HG03175 (cell line): Measurements from ENCODE around the gene FLT4.

Experiments used
- ATAC-seq: cut with Tn5 transposase; IDR thresholded peaks from one replicate; pipeline ENCODE4 v1.9.1; 2021; ENCODE audit warnings: mild to moderate bottlenecking, moderate library complexity; ENCODE audit not compliant: unreplicated experiment

Gene FLT4

DNA sequence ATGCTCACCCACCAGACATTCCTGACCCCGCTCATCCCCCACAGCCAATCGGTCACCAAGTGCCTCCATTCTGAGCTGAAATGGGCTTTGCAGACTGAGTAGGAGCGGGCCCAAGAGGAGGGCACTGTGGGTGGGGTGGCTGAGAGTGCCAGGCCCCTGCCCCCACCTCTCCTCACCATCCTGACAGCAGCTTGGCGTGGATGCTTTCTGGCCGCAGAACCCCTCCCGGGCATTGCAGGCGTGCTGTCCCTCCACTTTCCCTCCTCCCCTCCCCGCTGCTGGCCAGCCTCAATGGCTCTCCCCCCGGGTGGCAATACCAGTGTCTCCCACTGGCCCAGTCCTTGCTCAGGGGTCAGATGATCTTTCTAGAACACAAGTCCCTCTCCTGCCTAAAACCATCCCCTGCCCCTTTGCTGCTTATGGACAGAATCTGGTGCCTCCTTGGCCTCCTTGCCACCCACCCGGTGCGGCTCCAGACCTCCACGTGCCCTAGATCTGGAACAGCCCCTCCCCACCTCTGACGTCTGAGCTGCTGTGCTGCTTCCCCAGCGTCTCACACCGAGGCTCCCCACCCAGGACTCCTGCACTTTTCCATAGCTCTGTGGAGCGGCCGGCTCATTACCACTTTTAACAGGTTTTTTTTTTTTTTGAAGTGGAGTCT, 6.1 kb downstream of the FLT4 start:
- ATAC-seq, result no peak

DNA sequence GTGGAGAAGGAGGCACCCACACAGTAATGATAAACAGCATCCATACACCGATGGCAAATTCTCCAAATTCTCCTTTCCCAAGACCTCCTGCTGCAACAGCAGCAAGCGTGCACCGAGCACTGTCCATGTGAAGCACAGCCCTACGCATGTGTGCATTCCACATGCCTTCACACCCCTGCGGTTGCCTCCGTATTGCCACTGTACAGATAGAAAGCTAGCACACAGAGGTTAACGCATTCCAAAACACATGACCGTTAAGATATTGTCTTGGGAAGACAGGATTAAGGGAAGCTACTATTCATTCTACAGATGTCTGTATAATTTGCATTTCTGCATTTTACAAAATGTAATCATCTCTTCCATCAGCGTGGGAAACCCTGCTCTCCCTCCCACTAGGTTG, 6.6 kb downstream of the FLT4 start:
- ATAC-seq, result no peak

DNA sequence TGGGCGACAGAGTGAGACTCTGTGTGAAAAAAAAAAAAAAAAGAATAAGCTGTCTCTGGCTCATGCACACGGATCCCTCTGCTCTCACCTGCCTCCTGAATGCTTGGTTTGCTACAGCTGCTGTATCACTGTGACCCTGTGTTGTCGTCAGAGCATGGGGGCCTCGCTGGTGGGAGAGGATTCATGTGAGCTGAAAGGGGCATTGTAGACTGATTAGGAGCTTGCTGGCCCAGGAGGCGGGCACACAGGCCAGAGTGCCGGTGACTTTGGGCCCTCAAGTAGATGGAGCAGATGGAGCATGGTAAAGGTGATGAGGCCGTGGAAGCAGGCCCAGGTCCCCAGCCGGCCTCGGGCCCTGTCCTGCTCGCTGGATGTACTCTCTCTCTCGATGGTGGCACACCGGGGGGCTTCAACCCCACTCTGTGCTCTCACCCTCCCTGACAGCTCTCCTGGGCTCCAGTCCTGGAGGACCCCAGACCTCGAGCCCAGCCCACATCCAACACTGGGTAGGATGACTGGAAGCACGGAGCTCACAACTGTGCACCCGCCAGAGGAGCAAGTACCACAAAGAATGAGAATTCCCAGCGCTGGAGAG, 7.1 kb downstream of the FLT4 start:
- ATAC-seq, result no peak

DNA sequence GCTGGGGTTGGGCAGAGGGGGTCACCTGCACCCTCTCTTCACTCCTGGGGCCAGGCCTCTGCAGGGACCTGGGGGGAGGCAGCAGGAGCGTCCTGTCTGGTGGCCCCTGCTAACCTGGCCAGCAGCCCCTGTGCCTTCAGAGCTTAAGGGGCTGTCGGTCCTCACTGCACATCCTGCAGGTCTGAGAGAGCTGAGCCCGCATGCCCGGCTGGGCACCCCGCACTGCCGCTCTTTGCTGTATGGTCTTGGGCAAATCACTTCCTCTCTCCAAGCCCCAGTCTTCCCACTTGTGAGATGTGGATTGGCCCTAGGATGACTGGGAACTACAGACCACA, 7.9 kb downstream of the FLT4 start:
- ATAC-seq, result no peak

DNA sequence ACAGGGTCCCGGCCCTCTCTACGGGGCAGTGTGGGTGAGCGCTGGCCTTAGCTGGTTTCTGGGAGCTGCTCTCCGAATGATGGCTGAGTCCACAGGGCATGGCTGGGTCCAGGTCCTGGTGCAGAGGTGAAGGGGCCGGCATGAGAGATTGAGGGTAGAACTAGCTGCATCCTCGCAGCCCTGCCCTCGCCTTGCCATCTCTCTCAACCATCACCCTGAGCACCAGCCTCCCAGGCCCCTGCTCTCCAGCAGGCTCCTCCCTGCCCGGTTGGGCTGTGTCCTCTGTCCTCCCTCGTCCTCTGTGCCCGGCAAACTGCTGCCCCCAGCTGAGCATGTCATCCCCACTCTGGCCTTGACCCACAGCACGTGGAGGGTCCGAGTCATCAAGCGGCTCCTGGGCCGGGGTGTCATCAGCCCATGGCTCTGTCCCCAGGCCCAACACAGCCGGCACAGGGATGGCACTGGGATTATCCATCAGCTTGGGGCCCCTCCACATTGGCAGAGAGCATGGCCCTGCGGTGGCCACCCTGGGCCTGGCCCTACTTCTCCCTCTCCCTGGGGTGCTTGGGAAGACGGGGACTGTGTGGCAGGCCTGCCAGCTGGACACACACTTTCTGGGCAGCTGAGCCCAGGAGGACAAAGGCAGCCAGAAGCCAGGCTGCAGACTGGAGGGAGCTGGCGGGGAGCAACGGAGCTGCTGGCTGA, 8.4 kb downstream of the FLT4 start:
- no peak for ATAC-seq

DNA sequence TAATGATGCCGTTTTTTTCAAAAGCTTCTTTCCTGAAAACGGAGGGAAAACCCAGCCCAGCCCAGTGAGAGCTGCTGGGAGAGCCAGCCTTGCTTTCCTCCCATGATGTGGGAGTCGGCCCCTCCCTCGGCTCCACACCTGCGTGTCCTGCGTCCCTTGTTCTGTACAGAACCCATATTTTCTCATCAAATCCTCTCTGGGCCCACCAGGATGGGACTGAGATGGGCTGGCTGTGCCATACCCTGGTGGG, 8.9 kb downstream of the FLT4 start:
- no peak for ATAC-seq

DNA sequence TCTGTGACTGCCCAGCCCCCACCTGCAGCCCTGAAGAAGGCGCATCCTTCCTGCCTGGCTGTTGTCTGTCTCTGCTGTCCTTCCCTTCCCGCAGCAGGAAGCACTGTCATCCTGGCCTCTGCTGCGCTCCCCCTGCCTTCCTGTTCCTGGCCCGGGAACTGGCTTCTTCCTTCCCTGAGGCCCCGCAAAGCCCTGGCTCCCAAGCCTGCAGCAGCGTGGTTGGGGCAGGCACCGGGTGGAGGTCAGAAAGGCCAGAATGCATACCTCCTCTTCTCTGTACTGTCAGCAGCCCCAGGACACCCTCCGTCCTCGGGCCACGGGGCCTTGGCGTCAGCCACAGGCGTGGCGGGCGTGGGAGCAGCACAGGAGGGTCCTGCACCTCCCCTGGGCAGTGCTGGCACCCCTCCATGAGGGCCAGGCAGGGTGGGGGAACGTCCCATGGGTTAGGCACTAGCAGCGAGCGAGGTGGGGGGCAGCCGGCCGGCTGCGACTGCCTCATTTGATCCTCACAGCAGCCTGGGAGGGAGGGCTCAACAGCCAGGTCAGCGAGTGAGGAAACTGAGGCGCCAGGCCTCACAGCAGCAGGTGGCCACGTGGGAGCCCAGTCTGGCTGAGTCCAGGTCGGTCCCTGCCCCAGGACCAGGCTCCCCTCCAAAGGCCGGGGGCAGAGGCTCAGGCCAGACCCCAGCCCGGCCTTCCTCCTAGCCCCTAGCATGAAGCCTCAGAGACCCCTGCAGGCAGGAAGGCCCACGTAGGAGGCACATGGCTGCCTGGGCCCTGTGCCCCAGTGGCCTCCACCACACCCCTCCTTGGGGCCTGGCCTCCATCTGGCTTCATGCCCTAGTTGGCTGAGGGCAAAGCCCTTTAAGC, 9.4 kb downstream of the FLT4 start:
- ATAC-seq, result no peak

DNA sequence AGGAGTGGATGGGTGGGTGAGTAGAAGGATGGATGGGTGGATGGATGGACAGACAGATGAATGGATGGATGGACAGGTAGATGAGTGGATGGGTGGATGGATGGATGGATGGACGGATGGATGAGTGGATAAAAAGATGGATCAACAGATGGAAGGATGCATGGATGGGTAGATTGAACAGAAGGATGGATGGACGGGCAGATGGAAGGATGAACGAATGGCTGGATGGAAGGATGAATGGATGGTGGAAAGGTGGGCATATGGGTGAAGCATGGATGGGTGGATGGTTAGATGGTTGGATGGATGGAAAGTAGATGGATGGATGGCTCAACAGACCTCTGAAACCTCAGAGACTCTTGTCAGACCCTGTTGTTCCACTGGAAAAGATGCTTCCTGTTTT, 10.1 kb downstream of the FLT4 start:
- ATAC-seq, result no peak

DNA sequence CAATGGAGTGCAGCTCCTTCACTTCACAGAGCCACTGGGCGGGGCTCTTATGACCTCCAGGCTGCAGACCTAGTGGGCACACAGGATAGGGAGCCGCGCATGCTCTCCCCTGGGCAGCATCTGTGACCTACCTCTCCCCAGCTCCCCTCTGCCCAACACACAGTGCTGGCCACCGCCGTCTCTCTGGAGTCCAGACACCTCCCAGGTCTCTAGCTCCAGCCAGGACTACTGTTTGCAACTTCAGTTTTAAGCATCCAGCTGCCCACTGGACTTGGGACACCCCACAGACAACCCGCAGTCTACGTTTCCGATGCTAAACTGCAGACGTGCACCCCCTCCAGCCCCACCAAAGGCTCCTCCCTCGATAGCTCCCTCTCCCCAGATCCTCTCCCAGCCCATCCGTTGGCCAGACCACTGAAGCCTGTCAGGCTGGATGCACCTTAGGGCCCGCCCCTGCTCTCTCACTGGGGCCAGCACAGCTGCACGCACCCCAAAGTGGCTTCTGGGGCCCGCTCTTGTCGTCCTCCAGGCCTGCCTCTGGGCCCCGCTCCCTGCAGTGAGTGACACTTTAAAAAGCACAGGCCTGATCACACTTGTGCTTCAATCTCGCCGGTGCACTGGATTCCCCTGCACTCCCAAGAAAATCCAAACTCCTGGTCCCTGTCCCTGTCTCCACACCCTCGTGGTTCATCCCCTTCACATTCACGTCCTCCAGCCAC, 11.3 kb downstream of the FLT4 start:
- no peak for ATAC-seq

DNA sequence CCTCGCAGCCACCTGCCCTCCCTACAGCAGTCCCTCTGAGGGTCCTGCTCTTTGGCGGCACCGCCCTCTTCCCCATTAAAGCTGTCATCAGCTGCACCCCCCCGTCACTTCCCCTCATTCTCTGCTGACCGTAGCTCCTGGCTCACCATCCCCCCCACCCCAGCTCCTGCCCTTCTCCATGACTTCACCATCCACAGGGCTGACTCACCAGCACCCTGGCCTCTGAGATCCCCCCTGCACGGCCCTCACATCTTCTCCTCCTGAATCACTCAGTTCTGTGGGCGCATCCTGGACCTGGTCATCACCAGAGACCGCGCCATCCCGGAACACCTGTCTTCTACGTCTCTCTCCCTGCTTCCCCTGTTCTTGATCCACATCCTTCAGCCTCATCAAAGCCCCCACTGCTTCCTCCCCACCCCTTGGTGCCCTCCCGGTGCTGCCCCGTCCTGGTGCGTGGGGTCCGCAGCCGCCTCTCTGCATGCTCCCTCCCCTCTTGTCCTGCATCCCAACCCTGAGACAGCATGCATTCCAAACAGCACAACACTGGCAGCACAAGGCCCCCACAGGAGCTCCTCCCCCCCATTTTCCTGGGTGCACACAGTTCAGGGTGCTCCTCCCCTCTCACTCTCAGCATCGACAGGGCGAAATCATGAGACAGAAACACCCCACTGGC, 12.9 kb downstream of the FLT4 start:
- no peak for ATAC-seq

DNA sequence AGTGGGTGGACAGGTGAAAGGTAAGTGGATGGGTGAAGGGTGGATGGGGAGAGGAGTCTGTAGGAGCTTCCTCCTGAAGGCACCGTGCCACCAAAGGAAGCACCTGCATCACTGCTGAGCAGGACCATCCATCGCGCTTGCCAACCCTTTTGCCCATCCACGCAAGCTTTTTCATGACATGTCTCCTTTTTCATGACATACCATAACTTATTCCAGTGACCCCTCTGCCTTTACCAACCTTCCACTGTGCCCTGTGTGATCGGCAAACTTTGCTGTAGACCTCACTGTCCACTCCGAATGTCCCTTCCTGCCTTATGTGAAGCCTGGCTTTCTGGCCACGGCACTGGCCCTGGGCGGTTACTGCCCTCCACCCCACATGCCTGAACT, 13.4 kb downstream of the FLT4 start:
- ATAC-seq, result no peak

DNA sequence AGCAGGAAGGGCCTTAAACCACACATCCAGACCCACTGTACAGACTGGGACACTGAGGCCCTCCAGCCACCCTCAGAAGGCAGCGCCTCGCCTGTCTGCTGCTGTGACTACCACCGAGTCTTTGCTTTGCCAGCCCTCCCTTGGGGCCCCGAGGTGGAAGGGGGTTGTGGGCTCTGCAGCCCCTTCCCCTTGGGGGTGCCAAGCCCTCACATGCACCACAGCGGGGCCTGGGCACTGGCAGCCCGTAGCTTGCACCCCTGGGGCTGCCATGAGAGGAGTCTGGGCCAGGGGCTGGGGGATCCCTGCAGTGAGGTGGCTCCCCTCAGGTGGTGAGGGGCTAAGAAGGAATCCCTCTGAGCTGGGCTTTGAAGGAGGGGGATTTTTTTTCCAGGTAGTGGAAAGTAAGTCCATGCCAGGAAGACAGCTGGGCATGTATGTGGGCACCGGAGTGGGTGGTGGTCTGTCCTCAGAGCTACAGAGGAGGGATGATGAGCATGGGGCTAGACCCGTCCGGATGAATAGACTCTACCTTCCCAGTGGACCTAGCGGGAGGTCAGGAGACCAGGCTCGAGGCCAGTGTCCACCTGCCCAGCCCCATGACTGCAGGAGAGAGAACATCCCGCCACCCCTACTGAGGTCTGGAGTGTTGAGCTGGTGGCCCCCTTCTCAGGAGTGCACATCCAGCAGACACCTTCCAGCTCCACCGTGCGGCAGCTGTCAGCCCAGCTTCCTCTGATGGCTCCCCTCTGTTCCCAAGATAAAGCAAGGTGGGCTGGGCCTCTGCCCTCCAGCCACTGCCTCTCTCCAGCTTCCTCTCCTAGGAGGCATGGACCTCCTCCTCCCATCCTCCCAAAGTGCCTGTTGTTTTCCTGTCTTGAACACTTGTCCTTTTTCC, 15.9 kb downstream of the FLT4 start:
- no peak for ATAC-seq

DNA sequence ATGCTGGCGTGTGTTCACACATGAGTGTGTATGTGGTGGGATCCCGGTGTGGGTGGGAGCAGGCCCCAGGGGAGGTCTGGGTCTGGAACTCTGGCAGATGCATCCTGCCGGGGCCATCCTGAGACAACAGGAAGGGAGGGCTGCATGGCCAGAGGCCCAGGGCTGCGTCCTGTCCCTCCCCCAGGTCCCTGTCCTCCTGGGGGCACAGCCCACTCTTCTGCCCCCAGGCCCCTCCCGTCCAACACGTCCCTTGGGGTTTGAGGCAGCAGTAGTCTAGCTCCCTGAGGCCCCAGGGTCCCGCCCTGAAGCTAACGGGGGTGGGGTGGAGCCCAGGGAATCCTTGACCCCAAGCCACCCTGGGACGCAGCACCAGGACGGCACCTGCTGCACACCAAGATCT, 16.6 kb downstream of the FLT4 start:
- ATAC-seq, result no peak

DNA sequence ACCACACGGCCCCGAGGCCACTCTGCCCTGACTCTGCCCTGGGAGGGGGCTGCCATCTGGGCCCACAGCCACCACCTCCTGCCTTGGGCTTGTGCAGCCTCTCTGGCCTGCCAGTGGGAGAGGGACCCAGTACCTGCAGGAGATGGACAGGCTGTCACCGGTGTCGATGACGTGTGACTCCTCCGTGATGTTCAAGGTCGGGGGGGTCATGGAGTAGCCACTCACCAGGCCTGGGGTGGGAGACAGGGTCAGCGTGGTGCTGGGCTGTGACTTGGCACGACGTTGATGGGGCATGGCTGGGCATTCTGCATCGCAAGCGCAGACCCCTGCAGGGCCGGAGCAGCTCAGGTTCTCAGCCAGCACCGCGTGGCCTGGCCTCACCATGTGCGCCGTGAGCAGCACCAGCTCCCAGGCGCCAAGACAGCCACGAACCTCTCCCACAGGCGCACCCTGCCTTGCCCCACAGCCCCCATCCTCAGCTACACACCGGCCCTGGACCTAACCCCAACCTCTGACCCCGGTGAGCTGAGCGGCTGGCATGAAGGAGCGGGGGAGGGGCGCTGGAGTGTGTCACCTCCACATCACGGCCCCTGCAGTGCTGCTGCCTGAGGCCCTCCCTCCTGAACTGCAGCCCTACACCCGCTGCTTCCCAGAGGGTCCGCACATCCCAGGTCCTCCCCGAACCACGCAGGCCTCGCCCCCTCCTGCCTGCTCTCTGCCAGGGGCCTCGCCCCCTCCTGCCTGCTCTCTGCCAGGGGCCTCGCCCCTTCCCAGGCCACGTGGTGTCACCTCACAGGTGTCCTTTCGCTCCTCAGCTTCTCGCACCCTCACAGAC, 17.6 kb downstream of the FLT4 start:
- no peak for ATAC-seq

DNA sequence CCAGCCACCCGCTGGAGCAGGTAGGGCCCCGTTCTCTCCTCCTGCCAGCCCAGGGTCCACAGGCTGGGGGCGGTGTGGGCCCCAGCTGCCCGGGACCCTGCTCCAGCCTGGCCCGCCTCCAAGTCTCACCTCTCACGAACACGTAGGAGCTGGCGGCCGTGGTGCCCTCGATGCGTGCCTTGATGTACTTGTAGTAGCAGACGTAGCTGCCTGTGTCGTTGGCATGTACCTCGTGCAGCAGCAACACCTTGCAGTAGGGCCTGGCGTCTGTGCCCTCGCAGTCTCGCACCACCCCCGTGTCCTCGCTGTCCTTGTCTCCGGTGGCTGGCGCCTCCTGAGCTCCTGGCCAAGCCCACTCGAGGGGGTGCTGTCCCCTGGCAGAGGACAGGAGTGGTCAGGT, 19.0 kb downstream of the FLT4 start:
- no peak for ATAC-seq

DNA sequence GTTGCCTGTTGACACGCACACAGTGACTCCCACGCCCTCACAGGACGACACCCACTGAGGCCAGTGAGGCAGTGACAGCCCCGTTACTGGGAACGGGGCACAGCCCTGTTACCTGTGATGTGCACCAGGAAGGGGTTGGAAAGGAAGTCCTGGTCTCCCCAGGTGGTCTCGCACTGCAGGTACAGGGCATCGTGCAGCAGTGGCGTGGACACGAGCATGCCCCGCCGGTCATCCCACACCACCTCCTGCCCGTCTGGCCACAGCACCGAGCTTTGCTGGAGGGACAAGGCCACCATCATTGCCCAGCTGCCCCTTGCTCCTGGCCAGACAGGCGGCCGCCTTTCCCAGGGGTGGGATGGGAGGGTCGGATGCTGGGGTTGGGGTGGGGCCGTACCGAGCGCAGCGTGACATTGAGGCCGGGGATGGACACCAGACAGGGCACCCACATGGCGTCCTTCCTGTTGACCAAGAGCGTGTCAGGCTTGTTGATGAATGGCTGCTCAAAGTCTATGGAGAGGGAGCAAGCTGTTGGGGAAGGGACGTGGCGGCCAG, 19.5 kb downstream of the FLT4 start:
- ATAC-seq, result no peak

DNA sequence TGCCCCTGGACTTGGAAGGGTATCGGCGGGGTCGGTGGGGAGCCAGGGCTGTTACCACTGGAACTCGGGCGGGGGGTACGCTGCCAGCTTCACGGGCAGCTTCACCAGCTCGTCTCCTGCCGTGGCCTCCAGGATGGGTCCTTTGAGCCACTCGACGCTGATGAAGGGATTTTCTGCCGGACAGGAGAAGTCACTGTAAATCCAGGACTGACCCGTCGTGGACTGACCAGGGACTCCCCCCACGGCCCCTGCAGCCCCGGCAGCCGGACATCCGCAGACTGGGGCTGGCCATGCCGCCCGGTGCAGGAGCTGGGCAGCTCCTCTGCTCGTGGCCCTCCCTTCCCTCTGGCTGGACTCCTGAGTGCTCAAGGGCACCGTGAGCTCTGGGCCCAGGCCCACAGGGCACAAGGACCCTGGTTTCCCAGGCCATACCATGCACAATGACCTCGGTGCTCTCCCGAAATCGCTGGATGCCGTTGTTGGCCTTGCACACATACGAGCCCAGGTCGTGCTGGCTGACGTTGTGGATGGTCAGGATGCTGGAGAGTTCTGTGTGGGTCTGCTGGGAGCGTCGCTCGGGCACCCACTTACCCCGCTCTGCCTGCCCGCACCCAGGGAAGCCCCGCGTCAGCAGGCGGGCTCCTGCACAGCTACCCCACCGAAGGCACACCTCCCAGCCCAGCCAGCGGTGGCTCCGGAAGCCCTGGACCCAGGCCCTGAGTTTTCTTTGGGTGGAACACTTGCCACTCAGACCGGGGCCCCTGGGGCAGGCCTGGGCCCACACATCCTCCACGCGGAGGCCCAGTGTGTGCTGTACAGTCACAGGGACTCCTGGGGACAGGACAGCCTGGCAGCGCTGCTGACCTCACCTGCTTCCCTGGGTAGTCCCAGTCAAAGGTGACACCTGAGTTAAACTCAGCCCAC, 20.3 kb downstream of the FLT4 start:
- no peak for ATAC-seq

DNA sequence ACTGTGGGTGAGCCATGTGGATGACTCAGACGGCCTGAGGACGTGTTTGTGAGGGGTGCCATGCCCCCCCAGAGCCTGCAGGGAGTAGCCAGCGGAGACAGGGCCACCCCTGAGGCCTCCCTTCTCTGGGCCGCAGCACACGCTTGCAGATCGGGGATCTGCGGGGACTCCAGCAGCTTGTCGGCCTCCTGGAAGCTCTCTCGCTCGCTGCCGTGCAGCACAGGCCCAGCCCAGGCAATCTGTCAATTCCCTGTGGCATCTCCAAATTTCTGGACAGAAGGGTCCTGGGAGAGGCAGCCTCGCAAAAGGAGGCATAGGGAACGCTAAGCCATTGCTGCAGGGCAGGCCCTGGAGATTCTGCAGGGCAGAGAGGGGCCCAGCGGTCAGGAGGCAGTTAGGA, 21.2 kb downstream of the FLT4 start:
- no peak for ATAC-seq
